ENCODE results near the gene KLHL17.

KLHL17 gene

GRCh38 chr1:951364-951763 is 9.0 kb upstream of the KLHL17 start:
- no peak for DNase-seq (ENCODE audit: low spot score)

- DNase-seq (ENCODE audit: low spot score) = no peak
Observed at GRCh38 chr1:952201-952600, 8.2 kb upstream of the KLHL17 start.

GRCh38 chr1:952603-953002 is 7.8 kb upstream of the KLHL17 start:
- no peak for DNase-seq (ENCODE audit: low spot score)

GRCh38 chr1:953524-954320 is 6.7 kb upstream of the KLHL17 start:
- DNase-seq (ENCODE audit: low spot score) = no peak

- DNase-seq (ENCODE audit: low spot score) = no peak
Observed at GRCh38 chr1:954927-955326, 5.5 kb upstream of the KLHL17 start.

- DNase-seq (ENCODE audit: low spot score) = no peak
Observed at GRCh38 chr1:955474-955873, 4.9 kb upstream of the KLHL17 start.

GRCh38 chr1:956636-957035 is 3.7 kb upstream of the KLHL17 start:
- no peak for DNase-seq (ENCODE audit: low spot score)

- DNase-seq (ENCODE audit: low spot score) = peak; percentile 97
Observed at GRCh38 chr1:958823-959730, 1.3 kb upstream of the KLHL17 start, which contains the start of gene NOC2L. Gene NOC2L (minus strand): TSS chr1:959256. CDS start chr1:959240, 16 bp downstream.

GRCh38 chr1:959731-960362 is 537 bp upstream of the KLHL17 start:
- DNase-seq (ENCODE audit: low spot score) = no peak

- DNase-seq (ENCODE audit: low spot score) = peak; percentile 66
Observed at GRCh38 chr1:961132-961669, 817 bp downstream of the KLHL17 start.

GRCh38 chr1:962381-963300 is 2.3 kb downstream of the KLHL17 start:
- no peak for DNase-seq (ENCODE audit: low spot score)

- no peak for DNase-seq (ENCODE audit: low spot score)
Observed at GRCh38 chr1:963301-963651, 2.9 kb downstream of the KLHL17 start.

GRCh38 chr1:963746-964525 is 3.6 kb downstream of the KLHL17 start:
- DNase-seq (ENCODE audit: low spot score) = no peak

GRCh38 chr1:964691-965525 is 4.5 kb downstream of the KLHL17 start:
- no peak for DNase-seq (ENCODE audit: low spot score)

GRCh38 chr1:965526-966134 is 5.2 kb downstream of the KLHL17 start:
- no peak for DNase-seq (ENCODE audit: low spot score)

GRCh38 chr1:966135-966703 is 5.8 kb downstream of the KLHL17 start, which contains the start of gene PLEKHN1:
Gene PLEKHN1 (plus strand): TSS chr1:966482. CDS start chr1:966532, 50 bp downstream.
- DNase-seq (ENCODE audit: low spot score) = peak; percentile 70

GRCh38 chr1:966704-967300 is 6.4 kb downstream of the KLHL17 start:
- DNase-seq (ENCODE audit: low spot score) = peak; percentile 94

Data from AG08396 (cell line).